Suppressor macrophage (primary cell): Measurements from ENCODE around the gene ORAI1.
"Not testable (repeated sequence)": the region's sequence is repeated elsewhere in the genome, so short reads cannot be mapped to it uniquely, and the experiment has no call there.

Experiments used
- DNase-seq, 4 experiments: peaks; one replicate each; pipeline ENCODE4 v3.0.0-alpha.2; 2020 to 2022

The ORAI1 gene

DNA sequence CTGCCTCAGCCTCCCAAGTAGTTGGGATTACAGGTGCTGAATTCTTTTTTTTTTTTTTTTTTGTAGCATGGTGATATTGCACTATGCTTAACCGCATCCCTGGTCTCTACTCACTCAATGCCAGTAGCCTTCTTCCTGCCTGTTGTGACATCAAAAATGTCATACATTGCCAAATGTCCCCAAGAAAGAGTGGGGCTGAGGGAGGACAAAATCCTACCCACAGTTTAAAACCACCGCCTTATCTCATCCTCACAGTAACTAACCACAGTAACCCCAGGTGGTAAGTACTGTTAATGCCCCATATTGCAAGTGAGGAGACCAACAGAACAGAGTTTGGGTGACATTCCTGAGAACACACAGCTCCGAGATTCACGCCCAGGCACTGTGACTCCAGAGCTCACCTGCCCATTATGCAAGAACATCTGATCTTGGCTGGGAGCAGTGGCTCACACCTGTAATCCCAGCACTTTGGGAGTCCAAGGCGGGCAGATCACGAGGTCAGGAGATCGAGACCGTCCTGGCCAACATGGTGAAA is 23.6 kb downstream of the ORAI1 start:
- peak in 3 of 4 experiments; percentile 27 to 63 (median 62) for DNase-seq

DNA sequence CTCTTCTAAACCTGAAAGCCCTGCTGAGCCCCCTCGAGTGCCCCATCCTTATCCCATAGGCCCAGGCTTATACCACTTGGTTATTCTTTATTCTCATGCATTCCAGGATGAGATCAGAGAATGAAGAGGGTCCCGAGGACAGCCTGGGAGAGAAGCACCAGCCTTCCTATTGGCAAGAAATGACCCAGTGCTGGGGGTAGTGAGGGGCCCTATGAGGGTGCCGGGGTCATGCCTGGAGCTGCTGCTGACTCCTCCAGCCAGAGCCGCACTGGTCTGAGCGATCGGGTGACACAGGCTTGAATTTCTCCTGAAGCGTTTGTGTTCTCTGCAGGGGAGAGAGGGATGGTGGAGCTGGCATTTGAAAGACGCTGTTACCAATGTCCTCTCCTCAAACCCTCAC is 25.0 kb downstream of the ORAI1 start:
- no peak for DNase-seq

DNA sequence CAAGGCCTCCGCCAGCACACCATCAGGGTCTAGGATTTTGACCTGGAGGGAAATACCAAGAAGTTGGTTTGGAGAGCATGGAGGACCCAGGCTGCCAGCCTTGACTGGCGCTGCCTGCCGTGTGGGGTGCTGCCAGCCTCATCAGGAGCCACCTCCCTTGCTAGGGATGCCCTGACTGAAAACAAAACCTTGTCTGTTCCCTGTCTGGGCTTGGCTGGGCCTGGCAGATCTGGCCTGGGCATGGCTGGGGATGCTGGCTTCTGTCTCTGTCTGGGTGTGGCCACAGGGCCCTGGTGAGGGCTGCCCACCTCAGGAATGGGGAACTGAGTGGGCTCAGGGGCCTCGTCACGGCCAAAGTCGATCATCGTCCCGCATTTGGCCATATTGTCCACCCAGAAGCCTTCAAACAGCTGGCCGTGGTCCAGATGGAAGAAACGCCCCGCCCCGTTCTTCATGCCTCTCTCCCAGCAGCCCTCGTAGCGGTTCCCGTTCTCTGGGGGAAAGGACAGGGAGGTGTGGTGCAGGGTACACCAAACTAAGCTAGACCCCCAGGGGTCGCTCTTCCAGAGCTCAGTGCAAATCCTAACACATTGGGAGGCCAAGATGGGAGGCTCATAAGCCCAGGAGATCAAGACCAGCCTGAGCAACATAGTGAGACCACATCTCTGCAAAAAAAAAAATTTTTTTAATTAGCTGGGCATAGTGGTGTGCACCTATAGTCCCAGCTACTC is 26.6 kb downstream of the ORAI1 start:
- DNase-seq = no peak

DNA sequence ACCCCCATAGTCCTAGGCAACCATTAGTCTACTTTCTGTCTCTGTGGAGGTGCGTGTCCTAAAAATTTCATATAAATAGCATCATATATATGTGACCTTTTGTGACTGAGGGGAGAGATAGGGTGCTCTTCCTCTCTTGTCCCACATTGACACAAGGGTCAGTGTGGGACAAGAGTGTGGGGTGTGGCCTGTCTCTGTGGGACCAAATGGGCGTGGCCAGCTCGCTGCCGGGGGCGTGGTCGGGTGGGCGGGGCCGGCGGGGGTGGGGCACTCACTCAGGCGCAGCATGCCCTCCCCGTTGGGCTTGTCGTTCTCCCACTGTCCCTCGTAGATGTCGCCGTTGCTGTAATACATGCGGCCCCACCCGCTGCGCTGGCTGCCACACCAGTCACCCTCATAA is 27.7 kb downstream of the ORAI1 start:
- peak in 2 of 4 experiments; percentile 32 to 34 for DNase-seq

DNA sequence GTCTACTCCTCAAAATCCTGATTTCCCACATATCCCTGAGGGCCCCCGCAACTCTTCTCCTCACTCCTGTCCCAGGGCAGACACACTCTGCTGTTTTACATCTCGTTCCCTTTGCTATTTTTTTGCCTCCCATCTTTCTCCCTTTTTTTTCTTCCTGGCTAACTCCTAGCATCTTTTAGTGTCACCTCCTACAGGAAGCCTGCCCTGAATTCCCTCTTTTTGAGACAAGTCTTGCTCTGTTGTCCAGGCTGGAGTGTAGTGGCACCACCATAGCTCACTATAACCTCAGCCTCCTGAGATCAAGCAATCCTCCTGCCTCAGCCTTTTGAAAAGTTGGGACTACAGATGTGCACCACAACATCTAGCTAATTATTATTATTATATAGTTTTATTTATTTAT is 29.8 kb downstream of the ORAI1 start:
- DNase-seq = no peak

DNA sequence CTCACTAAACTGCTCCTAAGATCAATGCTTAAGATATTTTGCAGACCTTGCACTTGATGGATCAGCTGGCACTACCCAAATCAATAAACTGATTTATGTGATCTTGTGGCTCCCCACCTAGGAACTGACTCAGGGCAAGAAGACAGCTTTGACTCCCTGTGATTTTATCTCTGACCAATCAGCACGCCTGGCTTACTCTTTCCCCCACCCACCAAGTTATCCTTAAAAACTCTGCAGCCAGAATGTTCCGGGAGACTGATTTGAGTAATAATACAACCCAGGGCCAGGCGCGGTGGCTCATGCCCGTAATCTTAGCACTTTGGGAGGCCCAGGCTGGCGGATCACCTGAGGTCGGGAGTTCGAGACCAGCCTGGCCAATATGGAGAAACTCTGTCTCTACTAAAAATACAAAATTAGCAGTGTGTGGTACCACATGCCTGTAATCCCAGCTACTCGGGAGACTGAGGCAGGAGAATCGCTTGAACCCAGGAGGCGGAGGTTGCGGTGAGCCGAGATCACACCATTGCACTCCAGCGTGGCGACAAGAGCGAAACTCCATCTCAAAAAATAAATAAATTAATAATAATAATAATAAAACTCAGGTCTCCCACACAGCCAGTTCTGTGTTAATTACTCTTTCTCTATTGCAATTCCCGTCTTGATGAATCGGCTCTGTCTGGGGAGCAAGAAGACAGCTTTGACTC is 31.1 kb downstream of the ORAI1 start:
- DNase-seq = no peak

DNA sequence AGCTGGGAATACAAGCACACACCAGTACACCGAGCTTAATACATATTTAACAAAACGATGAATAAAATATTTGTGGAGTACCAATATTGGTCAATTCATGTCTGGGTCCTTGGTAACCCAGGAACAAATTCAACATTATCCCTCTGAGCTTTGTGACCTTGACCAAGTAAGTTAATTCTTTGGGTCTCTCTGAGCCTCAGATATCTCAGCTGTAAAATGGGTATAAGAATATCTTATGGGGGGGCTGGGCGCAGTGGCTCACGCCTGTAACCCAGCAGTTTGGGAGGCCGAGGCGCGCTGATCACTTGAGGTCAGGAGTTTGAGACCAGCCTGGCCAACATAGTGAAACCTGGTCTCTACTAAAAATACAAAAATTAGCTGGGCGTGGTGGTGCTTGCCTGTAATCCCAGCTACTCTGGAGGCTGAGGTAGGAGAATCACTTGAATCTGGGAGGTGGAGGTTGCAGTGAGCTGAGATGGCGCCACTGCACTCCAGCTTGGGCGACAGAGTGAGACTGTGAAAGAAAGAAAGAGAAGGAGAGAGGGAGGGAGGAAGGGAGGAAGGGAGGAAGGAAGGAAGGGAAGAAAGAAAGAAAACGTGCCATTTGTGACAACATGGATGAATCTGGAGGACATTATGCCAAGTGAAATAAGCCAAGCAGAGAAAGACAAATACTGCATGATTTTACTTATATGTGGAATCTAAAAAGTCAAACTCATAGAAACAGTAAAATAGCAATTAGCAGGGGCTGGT is 35.2 kb downstream of the ORAI1 start:
- DNase-seq = not testable (repeated sequence)

DNA sequence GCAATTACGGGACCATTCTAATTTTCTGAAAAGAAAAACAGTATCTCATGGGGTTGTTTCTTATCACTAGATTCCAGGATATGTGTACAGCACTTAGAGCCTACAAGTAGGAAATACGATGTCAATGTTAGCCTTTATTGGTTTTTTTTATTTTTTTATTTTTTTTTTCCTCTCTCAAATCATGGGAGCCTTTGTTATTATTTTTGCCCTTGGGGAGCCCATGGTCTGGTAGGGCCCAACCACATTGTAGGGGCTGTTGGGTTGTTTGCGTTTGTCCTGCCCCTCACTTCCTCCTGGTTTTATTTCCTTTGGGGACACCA is 37.2 kb downstream of the ORAI1 start:
- DNase-seq = no peak

DNA sequence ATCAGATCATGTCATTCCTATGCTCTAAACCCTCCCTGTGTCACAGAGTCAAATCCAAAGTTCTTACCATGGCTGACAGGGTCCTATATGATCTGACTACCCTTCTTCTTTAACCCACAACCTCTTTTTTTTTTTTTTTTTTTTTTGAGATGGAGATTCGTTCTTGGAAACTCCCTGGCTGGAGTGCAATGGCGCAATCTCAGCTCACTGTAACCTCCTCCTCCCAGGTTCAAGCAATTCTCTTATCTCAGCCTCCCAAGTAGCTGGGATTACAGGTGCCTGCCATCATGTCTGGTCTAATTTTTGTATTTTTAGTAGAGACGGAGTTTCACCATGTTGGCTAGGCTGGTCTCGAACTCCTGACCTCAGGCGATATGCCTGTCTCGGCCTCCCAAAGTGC is 40.5 kb downstream of the ORAI1 start:
- DNase-seq = not testable (repeated sequence)

DNA sequence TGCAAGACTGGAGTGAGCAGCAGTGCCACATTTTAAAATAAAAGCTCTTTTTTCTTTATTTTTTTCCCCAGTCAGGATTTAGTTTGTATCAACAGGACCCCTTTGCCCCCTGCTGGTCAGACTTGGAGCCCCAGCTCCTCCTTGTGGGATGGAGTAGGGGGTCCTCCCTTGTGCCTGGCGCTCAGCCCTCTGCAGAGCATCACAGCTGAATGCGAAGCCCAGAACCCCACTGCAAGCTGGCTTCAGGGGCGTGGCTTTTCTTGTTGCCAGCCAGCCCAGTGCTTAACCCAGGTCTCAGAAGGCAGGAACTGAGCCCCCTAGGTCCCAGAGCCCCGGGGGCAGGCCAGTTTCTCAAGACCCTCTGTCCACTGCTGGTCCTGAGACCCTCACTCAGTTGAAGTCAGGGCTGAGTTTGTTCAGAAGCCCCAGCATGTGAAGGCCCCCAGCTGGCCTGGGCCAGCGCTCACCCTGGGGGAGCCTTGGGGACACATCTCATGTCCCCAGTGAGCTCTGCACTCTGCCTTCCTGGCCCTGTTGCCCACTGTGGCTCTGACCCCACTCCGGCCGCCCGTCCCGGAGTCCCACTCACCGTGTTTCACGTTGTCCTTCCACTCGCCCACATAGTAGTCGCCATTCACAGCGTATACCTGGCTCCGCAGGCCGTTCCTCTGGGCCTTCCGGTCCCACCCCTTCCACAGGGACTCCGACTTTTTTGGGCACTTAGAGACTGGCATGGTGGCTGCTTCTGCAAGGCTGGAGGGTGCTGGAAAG is 42.6 kb downstream of the ORAI1 start:
- peak; percentile 21 to 63 (median 46) for DNase-seq

DNA sequence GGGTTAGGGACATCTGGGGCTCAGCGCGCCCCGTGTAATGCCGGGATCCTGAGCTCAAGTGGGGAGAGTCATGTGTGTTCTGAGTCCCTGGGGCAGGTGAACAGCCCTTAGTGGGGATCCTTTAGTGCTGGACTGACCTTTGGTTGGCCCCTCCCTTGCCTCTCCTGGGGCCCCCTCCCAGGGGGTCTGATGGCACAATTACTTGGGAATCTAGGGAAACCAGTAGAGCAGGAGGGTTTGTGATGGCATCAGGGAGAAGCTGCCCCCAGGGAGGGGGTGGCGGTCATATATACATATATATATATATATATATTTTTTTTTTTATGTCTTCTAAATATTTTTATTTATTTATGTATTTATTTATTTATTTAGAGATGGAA is 43.2 kb downstream of the ORAI1 start, which contains the start of gene MORN3:
Gene MORN3, minus strand, starts transcription at position 134 of the 380 bp plus-strand sequence. CDS start 171 bp downstream, outside the sequence.
- no peak for DNase-seq

DNA sequence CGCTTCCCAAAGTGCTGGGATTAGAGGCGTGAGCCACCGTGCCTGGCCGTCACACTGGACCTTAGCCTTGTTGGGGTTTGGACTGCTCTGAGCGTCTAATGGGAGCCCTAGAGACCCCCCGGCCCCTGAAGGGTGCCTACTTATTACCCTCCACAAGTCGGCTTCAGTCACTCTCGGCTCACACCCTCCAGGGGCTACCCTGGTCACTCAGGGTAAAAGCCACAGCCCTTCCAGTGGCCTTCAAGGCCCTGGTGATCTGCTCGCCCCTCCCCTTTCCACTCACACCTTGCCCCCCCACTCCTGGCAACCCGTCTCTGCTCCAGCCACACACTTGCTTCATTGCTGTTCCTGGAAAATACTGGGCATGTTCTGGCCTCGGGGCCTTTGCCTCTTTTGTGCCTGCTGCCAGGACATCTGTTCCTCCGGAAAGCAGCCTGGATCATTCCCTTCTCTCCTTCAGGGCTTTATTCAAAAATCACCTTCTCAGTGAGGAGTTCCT is 46.7 kb downstream of the ORAI1 start:
- DNase-seq = no peak

DNA sequence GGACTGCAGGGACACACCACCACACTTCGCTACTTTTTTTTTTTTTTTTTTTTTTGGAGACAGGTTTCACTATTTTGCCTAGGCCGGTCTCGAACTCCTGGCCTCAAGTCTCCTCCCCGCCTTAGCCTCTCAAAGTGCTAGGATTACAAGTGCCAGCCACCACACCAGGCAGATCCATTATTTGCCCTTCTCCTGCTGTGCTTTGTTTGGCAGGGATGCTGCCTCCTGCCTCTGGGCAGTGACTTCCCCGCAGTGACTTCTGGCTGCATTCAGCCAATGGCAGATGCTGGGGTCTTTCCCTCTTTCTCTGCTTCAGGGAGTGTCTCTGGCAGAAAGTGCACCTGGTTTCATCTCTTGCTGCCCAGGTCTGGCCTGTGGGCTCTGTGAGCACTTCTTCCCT is 49.9 kb downstream of the ORAI1 start:
- no peak for DNase-seq

DNA sequence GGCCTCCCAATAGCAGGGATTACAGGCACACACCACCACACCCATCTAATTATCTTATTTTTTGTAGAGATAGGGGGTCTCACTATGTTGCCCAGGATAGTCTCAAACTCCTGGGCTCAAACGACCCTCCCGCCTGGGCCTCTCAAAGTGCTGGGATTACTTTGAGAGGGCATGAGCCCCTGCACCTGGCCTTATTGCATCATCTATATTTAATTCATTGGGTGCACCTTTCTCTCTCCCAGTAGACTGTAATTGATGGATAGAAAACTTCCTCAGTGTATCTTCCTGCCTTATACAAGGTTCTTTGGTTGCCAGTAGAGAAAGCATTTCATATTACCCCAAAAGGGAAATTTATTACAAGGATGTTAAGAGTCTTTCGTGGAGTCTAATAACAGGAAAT is 52.0 kb downstream of the ORAI1 start:
- DNase-seq = no peak

DNA sequence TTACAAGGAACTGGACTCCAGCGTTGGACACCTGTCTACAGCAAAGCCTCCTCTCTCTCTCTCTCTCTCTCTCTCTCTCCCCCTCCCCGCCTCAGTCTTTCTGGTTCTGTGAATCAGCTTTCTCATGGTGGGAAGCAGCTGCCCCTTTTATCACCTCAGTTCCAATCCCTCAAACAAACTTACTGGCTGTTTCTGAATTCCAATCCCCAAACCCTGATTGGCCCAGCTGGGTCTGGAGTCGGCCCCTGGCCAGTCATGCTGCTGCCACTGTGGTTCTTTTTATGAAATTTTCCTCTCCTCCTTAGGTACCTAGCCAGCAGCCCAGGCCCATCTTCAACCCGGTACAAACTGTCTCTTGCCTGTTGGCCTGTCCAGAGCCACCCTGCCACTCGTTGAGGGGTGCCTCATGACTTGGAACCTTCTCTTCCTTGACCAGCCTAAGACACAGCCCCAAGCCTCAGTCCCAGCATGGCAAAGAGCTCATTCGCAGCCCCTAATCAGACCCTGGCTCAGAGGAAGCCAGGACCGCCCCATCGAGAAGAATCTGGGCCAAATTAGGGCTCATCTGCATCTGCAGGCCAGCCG is 52.5 kb downstream of the ORAI1 start:
- no peak for DNase-seq

DNA sequence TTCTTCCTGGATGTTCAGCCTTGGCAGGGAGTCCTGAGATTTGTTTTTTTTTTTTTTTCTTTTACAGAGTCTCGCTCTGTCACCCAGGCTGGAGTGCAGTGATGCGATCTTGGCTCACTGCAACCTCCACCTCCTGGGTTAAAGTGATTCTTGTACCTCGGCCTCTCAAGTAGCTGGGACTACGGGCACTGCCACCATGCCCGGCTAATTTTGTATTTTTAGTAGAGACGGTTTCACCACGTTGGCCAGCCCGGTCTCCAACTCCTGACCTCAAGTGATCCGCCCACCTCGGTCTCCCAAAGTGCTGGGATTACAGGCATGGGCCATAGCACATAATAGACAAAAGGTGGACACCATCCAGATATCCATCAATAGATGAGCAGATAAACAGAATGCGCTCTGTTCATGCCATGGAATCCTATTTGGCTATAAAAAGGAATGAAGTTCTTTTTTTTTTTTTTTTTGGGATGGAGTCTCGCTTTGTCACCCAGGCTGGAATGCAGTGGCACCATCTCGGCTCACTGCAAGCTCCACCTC is 53.4 kb downstream of the ORAI1 start:
- not testable (repeated sequence) for DNase-seq

DNA sequence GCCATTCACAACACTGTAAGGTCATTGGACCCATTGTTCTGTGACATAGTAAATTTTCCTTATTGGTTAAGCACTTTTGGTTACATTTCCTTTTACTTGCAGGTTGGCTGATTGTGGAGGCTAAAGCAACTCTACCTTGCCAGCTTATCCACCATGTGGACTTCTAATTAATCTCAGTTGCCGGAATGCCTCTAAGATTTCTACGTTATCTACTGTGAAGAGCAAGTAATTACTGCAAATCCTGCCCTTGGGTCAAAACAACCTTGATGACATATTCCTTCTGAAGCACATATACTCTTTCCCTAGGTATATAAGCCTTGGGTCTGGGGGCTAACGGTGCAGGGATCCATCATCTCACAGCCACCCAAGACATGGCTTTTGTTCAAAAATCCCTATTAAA is 62.6 kb downstream of the ORAI1 start:
- no peak for DNase-seq

DNA sequence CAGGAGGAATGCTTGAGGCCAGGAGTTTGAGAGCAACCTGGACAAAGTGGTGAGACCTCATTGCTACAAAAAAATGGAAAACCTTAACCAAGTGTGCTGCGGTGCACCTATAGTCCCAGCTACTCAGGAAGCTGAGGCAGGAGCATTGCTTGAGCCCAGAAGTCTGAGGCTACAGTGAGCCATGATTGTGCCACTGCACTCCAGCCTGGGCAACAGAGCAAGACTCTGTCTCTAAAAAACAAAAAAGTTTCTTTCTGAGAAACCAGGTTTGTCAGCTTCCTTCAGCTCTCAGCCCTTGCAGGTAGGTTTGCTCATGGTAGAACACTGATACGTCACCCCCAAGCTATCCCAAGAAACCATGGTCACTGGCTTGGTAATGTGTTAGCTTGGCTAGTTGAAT is 63.1 kb downstream of the ORAI1 start:
- DNase-seq = no peak
